Stimulated activated CD4-positive, alpha-beta T cell treated with anti-CD3 and anti-CD28 coated beads, Interleukin-4, amount 100 ng/mL, for 1 hour (primary cell): ENCODE measurements around the gene MYPN.
A peak's percentile ranks its signal among the peaks of the same experiment; 100 is the strongest.
"Not testable (repeated sequence)": the region's sequence is repeated elsewhere in the genome, so short reads cannot be mapped to it uniquely, and the experiment has no call there.

Source experiments
- DNase-seq: peaks from one replicate; pipeline ENCODE4 v3.0.0-alpha.2; 2020

Gene MYPN

DNA sequence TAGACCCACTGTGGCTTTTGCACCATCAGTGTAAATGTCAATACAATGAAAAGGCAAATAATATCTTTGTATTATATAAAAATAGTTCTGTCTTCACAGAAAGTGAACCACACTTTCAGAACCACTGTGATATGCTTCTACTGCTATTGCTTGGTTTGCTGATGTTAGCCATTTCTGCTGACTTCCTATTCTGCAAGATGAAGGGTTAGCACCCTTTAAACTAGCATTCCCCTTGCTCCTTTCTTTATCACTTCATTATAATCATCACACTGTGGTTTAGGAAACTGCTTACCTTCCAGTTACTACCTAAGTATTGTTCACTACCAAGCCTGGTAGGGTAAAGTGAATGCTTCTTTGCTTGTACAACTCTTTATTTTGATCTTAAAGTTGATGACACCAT is 29.2 kb downstream of the MYPN start:
- DNase-seq = no peak

DNA sequence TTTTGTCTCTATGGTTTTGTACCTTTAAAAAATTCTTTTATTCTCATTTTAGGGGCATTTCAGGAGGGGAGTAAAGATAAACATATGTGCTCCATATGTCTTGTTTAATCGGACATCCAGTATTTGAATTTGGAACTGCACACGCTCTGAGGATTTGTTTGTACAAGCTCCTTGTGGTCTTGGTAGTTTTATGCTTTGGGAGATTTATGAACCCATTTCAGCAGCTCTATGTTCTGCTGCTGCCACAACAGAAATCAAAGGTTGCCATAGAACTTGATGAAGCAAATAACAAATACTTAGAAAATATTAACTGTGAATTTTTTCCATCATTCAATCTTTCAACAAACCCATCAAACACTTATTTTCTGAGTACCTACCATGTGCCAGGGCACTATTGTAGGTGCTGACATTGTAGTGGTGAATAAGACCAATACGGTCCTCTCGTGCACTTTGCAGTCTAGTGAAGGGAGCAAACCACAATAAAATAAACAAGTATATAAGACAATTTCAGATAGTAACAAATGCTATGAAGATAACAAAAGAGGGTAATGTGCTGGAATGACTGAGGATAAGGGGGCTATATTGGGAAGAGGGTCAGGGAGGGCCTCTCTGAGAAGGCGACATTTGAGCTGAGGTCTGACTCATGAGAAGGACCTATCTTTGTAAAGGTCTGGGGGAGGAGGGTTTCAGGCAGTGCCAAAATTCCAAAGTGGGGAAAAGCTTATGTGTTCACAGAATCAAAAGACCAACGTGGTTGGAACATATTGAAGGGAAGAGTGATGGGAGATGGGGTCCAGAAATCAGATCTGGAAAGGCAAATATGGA is 30.4 kb downstream of the MYPN start:
- no peak for DNase-seq

DNA sequence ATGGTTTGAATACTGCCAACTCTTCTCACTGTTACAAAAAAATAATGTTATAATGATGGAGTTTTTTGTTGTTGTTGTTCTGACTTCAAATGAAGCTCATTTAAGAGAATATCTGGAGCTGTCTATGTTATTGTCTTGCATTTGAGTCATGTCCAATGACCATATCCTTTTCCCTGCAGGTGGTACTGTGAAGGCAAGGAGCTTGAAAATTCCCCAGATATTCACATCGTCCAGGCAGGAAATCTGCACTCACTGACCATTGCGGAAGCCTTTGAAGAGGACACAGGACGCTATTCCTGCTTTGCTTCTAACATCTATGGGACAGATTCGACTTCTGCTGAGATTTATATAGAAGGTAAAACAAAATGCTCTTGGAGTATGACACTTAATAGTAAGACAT is 33.5 kb downstream of the MYPN start:
- no peak for DNase-seq

DNA sequence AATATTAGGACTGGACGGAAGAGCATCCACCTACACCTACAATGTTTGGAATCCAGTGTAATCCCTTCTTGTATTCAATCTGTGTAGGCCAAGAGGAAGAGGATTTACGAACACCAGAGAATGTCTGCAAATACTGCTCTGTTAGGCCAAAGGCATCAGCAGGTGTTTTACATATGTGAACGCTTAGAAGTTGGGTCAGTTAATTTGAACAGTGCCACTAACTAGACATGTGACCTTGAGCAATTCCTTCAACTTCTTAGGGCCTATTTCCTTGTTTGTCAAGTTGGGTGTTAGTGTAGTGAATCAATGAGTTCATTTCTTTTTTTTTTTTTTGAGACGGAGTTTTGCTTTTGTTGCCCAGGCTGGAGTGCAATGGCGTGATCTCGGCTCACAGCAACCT is 35.4 kb downstream of the MYPN start:
- no peak for DNase-seq

DNA sequence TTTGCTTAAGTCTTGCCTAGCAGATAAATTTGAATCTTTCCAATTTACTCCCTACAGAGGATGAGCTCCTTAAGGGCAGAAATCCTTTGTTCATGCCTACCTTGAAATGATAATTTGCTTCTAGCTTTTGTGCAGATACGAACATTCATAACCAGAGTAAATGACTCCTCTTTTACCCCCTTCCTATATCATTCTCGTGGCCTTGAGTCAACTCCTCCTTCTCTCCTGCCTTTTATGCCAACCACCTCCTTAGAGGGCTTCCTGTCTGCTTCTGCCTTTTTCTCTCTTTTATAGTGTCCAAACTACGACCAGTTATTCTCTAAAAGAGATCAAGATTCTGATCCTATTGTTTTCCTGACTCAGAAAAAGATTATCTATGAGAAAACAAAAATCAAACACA is 36.4 kb downstream of the MYPN start:
- no peak for DNase-seq

DNA sequence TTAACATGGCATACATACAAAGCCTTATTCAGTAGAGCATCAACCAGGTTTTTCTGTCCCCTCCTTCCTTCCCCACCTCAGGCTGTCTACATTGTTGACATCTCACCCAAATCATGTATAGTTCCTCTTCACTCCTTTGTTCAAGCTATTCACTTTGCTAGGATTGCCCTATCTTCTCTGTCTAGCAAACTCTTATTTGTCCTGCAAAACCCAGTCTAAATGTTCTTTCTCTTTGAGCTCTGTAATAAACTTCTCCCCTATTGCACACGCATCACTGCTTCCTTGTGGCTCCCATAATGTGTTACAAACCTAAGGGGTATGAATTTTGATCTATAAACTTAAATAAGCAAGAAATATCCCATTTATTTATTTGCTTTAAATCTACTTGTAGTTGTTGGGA is 36.8 kb downstream of the MYPN start:
- DNase-seq = no peak

DNA sequence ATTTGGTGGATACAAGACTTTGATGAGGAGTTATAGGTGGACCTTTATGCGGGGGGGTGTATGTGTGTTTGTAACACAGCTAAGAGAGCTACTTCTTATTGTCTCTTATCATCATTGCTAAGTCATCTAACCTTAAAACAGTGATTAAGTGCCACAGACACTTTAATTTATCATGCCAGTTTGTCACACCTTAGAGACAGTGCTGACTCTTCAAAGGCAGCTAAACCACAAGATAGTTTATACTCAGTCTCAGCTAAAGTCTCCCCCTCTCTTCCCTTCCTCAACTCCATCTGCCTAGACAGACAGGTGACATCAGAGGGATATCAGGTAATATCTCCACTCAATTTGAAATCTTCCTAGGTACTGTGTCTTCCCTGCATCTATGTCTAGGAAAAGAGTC is 42.2 kb downstream of the MYPN start:
- DNase-seq = no peak

DNA sequence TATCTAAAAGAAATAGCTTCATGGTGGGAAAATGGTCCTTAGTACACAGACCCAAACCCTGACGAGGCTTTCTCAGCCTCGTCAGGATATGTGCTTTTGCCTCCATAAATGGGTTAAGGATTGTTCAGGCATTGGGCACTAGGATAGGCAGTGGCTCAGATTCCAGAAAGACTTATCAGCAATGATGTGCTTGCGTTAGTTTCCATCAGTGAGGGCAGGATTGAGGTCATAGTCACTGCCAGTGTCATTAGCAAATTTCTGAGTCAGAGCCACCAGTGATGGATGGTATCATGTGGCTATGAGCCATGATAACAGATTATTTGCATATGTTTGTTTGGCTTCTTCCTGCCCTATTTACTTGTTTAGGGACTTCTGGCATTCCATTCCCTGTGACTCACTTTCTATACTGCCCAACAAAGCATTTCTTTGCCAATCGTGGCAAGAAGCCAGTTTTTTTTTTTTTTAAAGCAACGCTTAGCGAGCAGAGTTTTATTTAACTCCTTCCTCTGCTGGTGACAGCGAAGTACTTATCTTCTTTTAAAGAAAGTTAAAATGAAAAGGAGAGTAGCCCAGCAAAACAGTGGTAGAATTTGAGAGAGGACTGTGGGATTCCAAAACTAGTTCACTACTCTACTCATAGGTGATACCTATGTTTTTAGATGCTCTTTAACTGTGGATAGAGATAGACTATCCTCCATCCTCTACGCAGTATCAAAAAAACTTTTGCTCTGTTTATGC is 44.4 kb downstream of the MYPN start:
- no peak for DNase-seq

DNA sequence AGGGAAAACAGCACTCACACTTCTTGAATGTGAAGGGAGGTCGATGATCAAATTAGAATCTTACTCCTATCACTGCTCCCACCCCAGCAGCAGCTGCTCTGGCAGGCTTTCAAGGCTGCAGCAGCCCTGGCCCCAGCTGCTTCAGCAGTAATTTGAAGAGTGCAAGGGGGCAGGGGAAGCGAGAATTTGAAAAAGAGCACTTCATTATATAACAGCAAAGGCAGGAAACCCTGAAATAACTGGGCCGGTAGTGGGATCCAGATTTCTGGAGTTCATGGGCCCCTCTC is 44.9 kb downstream of the MYPN start:
- no peak for DNase-seq

DNA sequence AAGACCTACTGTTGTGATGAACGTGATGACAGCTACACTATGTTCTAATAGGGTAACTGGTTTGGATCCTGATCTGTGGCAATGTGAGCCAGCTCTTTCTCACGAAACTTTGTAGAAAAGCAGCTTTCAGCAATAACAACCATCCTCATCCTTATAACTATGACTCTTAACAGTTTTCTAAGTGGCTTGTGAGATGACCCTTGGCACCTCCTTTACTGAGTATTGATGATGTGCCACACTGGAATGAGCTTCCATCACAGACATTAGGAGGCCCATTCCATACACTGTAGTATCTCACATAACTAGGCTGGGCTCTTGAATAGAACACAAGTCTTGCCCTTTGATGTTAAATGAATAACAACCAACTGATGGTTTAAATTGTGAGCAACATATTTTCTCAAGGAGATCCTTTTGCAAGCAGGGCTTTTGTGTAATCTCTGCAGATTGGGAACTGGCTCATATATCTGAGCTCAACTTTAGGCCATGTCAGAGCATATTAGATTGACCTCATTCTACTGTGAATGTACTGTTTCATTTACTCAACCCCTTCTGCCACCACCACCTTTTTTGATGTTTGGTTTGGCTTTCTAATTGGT is 46.4 kb downstream of the MYPN start:
- no peak for DNase-seq

DNA sequence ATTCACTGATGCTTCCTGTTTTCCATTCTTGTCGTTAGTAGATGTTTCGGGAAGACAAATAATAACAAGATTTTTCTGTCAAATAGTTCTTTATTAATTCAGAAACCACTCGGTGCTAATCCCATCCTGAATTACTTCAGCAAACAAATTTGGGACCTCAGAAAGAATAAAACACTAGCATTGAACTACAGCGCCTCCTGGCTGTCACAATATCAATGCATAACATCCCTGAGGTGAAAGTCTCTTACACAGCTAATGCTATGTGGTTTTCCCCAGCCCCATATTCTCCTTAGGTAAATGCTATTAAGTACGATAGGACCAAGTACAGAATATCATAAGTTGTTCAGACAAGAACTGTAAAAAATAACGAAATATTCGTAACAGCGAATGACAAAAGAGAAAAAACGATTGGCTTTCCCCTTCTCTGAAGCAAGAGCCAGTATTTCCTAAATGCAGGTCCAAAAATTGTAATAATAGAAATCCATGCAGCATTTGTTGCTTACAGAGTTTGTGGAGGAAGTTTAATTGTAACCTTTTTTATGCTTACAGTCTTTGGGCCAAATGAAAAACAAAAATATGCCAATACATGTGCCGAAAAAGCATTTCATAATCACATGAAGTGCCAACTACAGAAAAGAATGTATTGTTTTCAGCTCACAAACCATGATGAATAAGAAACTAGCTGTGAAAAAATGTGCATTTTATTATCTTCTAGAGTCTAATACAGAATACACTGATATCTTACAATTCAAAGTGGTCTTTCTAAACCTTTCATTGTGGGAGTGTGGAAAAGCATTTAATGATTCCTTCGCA is 47.3 kb downstream of the MYPN start:
- peak; percentile 51 for DNase-seq

DNA sequence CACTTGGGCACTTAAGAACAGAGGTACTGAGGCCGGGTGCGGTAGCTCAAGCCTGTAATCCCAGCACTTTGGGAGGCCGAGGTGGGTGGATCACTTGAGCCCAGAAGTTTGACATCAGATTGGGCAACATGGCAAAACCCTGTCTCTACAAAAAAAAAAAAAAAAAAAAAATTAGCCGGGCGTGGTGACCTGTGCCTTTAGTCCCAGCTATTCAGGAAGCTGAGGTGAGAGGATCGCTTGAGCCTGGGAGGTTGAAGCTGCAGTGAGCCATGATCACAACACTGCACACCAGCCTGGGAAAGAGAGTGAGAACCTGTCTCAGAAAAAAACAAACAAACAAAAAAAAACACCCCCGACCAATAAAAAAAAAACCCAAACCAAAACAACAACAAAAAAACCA is 48.2 kb downstream of the MYPN start:
- not testable (repeated sequence) for DNase-seq

DNA sequence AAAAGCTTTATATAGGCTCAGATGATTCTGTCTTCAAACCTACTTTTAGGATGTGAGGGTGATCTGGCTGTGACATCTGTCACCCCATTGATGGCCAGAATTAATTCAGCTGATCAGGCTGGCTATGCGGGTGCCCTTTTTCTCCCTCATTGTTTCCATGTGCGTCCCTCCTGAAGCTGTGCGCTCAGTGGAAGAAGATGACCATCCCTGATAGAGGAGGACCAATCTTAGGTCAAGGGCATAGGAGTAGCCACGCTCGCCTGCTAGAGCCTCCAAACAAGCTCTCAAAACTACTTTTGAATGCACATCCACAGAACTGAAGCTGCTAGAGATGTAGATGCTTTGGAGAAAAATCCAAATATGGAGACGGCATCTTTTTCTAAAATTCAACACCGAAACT is 48.7 kb downstream of the MYPN start:
- no peak for DNase-seq

DNA sequence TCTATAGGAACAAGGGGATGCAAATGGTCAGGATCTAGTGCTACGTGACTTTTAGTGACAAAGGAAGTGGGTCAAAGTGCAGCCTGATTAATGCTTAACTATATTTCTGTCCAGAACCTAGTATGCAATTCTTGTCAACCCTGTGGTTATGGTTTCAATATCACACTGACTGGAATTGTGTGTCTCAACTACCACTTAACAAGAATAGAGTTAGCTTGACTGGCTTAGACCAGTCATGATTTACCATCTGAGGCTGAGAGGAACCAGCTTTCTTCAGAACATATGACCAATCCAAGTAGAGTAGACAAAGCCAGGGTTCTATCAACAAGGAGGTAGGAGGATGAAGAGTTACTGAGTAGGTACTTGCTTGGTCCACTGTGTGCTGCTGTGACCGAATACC is 54.4 kb downstream of the MYPN start:
- DNase-seq = no peak

DNA sequence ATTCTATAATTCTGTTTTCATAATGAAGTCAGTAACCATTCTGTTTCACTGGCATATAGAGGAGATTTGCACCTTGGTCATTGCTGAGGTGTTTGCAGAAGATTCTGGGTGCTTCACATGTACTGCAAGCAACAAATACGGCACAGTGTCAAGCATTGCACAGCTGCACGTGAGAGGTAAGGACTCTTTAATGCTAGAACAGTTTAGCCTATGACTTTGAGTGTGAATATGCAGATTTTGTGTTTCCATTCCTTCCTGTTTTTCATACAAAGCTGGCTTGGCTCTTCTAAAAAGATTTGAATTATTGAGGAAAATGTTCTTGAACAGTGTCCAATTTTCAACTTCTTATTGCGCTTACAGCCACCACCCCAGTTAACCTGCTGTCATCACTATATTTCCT is 56.4 kb downstream of the MYPN start:
- DNase-seq = no peak

DNA sequence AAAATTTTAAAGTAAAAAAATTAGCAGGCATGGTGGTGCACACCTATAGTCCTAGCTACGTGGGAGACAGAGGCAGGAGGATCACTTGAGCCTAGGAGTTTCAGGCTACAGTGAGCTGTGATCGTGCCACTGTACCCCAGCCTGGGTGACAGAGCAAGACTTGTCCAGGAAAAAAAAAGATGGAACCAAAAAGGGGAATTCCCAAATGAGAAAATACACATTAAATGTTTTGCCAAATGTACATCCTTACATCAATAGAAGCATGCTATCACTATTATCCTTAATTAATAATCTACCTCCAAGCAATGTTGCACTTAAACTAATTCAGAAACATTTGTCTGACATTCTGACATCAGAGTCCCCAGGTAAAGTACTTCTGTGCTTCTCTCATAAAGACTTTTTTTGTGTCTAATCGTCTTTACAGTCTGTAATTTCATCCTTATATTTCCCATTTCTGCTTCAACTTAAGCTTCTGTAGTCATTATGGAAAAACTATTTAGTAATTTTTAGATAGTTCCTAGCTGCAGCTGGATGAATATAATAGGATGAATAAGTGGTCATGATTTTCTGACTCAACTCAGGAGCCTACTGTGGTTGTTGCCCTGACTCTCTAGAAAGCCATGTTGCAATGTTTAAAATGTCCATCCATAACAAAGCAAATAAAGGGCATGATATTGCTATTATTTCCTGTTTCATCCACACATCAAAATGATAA is 57.7 kb downstream of the MYPN start:
- DNase-seq = no peak

DNA sequence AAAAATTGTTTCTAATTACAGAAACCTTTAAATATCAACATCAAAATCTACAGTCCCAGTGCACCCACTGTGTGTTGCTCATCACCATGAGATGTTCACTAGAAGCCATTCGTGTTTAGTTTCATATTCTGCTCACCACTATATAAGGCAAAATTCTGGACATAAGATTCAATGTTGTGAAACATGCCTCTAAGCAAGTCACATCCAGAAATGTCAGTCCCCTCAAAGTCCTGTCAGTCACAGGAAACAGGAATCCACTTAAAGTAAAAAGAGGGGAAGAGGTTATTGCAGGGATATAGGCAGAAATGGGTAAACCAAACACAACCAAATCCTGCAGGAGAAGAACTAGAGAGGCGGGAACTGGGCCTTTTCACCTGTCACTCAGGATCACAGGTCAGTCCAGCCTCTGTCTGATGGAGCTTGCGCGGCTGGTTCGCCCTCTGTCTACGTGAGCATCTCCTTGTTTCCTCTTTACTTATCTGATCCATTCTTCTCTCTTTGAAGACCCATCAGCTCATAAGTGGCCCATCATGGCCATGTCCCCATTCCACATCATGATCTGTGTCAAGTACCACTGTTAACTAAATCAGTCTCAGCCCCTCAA is 58.4 kb downstream of the MYPN start:
- DNase-seq = no peak

DNA sequence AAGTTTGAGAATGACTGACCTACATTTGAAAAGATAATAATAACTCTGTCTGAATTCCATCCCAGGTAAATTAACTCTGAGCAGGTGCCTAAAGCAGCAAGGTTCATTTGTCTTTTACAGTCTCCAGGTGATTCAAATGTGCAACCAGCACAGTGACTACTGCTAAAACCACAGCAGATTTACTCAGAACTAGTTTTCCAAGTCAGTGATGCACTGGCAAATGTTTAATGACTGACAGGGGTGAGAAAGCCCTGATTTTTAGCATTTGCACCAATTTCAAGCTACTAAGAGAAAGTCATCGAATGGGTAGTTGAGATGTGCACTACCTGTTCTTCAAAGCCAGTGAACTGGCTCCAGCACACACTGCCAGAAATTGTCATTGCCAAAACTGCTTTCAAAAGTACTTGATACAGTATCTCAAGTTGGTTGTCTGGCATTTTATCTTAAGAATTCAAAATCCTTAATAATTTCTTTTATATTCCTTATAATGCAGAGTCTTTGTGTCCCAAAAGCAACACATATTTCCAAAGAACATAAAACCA is 62.3 kb downstream of the MYPN start:
- DNase-seq = no peak

DNA sequence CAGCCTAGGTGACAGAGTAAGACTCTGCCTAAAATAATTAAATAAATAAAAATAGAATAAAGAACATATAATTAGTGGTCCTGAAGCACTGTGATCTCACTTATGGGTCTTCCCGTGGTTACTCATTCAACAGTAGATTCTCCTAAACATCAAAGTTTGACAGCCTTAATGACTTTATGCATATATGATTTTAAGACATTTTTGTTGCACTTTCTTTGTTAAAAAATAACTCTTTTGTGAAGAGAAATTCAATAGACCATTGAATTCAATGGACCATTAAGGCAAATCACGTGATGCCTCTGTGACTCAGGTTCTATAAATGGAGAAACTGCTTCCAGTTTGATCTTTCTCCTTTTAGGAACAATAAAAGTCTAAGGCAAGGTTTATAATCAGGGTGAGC is 63.0 kb downstream of the MYPN start:
- DNase-seq = no peak

DNA sequence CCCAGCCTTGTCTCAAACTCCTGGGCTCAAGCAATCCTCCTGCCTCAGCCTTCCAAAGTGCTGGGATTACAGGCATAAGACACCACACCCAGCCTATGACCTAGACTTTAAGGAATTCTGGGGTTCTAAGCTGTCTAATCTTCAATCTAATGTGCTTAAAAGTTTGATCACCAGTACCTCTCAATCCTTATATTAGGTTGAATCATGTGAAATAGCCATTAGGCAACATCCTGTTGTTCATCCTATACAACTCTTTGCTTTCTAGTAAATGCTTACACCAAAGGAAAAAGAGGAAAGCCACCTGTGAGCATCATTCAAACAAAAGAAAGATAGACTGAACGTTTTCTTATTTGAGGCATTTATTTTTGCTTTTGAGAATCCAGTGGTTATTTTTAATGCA is 66.7 kb downstream of the MYPN start:
- no peak for DNase-seq

DNA sequence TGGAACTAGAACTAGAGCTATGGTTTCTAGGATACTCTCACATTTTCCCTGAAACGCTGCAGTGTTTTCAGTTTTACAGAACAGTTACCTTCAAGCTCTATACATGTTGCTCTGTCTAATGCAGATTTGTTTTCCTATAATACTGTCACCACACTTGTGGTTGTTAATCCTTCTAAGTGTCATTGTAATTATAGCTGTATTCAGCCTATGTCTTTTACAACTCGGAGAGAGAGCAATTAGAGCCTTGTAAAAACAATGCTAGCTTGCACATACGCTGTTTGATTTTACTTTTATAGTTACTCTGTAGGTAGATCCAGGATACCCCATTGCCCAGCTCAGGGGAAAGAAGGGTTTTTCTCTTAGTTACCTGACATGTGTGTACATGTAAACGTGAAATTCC is 67.5 kb downstream of the MYPN start:
- DNase-seq = no peak

DNA sequence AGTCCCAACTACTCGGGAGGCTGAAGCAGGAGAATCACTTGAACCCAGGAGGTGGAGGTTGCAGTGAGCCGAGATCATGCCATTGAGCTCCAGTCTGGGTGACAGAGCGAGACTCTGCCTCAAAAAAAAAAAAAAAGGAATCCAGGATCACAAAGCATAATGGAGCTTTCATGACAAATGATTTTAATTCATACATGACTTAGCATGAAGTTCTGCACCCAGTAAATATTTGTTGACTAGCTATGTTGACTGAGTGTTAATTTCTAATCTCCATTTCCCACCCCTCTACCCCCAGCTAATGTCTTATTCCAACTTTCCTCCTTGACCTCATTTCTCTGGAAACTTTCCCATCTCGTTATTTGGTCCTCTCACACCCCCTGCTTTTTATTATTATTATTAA is 69.3 kb downstream of the MYPN start:
- no peak for DNase-seq
